ENCODE results near the gene UBA1. TPM values are rescaled to one million over a fixed set of nuclear protein-coding genes. Genes with fewer than 3 reads are reported as not detected.
A peak's percentile ranks its signal among the peaks of the same experiment; 100 is the strongest.

Gene UBA1
- total RNA-seq, 1 experiment from 2014 or later: 169 TPM

- DNase-seq (ENCODE audit: low spot score): no peak
Observed at GRCh38 chrX:47228550-47229270, 35.1 kb downstream of the UBA1 start.

DNA sequence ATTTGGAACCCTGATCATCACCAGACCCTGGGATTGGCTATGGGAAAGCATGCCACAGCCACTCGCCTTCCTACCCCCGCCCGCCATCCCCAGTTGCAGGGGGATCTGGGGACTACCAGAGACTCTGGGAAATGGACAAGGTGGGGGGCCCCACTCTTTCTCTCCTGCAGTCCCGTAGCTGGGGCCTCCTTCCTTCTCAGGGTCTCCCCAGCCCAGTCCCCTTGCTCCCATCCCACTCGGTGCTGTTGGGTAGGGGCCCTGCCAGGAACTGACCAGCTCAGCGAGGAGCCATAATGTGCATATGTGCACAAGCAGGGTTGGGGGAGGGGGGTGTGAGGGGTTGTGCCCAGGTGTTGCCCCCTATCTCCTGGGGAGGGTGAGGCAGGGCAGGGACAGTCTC is 35.8 kb downstream of the UBA1 start:
- no peak for DNase-seq (ENCODE audit: low spot score)

- no peak for DNase-seq (ENCODE audit: low spot score)
Observed at GRCh38 chrX:47230136-47230868, 36.7 kb downstream of the UBA1 start.

- no peak for DNase-seq (ENCODE audit: low spot score)
Observed at GRCh38 chrX:47231167-47231566, 37.5 kb downstream of the UBA1 start.

DNA sequence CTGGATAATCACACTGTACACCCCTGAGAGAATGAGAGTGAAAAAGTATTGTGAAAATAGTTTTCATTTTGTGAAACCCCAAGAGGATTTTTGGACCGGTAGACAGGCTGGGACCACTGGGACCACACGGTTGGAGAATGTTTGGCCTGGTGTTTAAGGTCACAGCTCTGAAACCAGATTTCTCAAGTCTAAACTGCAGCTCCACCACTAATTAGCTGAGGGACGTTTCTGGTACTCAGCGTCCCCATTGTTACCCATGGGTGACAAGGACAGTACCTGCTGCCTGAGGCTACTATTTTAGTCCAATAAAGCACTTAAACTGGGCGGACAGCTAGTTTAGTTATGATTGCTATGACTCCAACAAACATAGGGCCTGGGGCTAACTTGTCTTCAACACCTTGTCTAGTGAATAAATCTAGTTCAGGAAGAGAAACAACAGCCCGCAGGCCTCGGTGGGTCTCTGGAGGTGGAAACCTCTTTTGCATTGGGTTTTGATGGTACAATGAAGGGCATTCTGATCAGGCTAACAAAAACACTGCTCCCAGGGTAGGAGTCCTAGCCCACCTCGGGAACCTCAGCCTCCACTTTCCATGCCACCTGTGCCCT is 38.7 kb downstream of the UBA1 start:
- no peak for DNase-seq (ENCODE audit: low spot score)

GRCh38 chrX:47232803-47233332 is 39.2 kb downstream of the UBA1 start, which contains the start of gene USP11:
TSS of gene USP11 (plus strand) at chrX:47233009. CDS start at chrX:47233044, 35 bp downstream.
- DNase-seq (ENCODE audit: low spot score): peak; percentile 28

DNA sequence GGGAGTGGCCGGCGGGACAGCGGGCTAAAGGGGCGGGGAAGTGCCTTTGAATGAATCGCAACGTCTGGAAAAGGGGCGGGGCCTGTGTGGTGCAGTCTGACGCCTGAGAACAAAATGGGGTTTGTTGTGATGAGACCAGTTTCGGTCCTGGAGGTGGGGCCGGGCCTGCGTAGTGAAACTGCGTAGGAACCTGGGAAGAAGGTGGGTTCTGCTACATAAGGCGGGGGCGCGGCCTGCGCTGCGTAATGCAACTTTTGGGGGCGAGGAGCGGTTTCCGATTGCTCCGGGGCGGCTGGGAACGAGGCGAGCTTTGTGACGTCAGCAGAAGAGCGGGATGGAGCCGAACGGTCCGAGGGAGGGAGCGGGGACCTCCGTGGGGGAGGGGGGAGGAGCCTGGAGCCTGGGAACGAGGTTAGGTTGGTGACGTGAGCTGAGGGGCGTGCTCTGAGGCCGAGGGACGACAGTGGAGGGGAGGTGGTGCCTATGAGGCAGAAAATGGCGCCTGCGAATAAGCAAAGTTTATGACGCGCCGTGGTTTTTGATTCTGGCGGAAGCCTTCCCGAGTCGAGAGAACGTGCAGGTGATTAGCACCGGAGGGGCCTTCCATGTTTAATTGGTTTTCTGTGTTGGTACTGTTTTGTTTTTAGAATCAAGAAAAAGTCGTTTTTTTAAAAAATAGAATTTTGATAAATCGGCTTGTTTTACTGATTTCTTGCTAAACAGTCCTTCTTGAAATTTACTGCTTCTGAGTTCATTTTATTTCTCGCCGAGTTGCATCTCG is 39.9 kb downstream of the UBA1 start:
- peak; percentile 95 for DNase-seq (ENCODE audit: low spot score)

DNA sequence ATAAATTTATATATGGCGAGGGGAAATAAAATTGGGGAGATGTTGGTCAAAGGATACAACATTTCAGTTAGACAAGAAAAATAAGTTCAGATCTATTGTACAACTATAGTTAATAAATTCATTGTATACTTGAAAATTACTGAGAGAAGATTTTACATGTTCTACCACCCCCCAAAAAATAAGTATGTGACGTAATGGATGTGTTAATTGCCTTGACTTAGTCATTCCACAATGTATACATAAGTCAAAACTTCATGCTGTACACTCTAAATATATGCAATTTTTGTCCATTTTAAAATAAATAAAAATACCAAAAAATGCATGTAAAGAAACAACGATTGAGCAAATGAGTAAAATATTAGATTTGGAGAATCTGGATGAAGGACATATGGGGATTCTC is 41.0 kb downstream of the UBA1 start:
- DNase-seq (ENCODE audit: low spot score): no peak

GRCh38 chrX:47235691-47236103 is 42.1 kb downstream of the UBA1 start:
- no peak for DNase-seq (ENCODE audit: low spot score)

DNA sequence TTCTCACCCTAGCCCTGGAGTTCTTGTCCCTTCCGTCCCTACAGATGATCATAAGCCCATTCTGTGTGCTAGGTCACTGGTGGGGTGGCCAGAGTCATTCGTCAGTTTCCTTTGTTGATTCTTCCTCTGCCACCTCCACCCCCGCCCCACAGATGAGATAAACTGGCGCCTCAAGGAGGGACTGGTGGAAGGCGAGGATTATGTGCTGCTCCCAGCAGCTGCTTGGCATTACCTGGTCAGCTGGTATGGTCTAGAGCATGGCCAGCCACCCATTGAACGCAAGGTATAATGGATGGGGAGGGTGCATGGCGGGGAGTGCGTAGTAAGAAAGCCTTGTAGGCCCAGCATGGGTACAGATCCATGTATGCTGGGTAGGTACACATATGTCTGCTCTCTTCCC is 45.6 kb downstream of the UBA1 start:
- DNase-seq (ENCODE audit: low spot score): no peak

GRCh38 chrX:47239898-47240545 is 46.4 kb downstream of the UBA1 start:
- DNase-seq (ENCODE audit: low spot score): no peak

DNA sequence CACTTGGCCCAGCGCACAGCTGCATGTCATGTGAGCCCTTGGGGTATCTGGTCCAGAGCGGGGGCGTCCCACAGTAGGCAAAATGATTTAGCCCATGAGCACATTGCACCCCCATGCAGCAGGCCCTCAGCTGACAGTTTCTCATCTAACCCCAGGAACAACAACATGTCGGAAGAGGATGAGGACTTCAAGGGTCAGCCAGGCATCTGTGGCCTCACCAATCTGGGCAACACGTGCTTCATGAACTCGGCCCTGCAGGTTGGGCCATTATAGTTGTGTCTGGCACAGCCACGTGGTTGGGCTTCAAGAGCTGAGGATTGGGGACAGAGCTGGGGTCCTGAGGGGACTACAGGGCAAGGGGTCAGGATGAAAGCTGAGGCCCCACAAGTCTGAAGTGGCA is 47.0 kb downstream of the UBA1 start:
- no peak for DNase-seq (ENCODE audit: low spot score)

- no peak for DNase-seq (ENCODE audit: low spot score)
Observed at GRCh38 chrX:47241201-47242011, 47.8 kb downstream of the UBA1 start.

DNA sequence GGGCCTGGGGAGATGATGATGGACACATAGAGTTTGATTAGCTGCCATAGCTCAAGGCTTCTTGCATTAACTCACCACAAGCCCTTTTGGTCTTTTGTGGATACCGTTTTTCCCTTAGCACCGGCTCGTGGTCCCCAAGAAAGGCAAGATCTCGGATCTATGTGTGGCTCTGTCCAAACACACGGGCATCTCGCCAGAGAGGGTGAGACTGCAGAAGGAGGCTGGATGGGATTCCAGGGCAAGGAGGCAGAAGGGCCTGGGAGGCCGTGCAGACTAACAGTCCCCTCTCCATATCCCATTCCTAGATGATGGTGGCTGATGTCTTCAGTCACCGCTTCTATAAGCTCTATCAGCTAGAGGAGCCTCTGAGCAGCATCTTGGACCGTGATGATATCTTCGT is 48.7 kb downstream of the UBA1 start:
- DNase-seq (ENCODE audit: low spot score): no peak

DNA sequence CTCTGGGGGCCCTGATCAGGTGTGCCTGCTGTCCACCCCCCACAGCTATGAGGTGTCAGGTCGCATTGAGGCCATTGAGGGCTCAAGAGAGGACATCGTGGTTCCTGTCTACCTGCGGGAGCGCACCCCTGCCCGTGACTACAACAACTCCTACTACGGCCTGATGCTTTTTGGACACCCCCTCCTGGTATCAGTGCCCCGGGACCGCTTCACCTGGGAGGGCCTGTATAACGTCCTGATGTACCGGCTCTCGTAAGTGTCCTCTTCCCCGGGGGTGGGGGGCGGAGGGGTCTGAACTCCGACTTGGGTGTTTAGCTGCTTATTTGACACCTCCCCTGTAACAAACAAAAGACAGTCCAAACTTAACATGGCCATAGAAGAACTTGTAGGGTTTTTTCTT is 49.7 kb downstream of the UBA1 start:
- DNase-seq (ENCODE audit: low spot score): no peak

- DNase-seq (ENCODE audit: low spot score): no peak
Observed at GRCh38 chrX:47244676-47245075, 51.0 kb downstream of the UBA1 start.

- no peak for DNase-seq (ENCODE audit: low spot score)
Observed at GRCh38 chrX:47245156-47245555, 51.5 kb downstream of the UBA1 start.

GRCh38 chrX:47247206-47247998 is 53.8 kb downstream of the UBA1 start:
- DNase-seq (ENCODE audit: low spot score): peak; percentile 53

GRCh38 chrX:47247999-47248320 is 54.3 kb downstream of the UBA1 start:
- no peak for DNase-seq (ENCODE audit: low spot score)

GRCh38 chrX:47248576-47248975 is 54.9 kb downstream of the UBA1 start:
- no peak for DNase-seq (ENCODE audit: low spot score)

Measured in A172 (cell line).